ENCODE data around the gene MED16.

GRCh38 chr19:890831-891230 lies 2.2 kb downstream of the MED16 start:
- no peak for TF ChIP-seq EZH2 (IDR thresholded peaks at IDR 0.05; ENCODE audit: borderline replicate concordance, control insufficient read depth, low read depth, low read length)
- TF ChIP-seq RUNX3 (IDR thresholded peaks at IDR 0.05; ENCODE audit: low read length) = no peak
- no peak for TF ChIP-seq FOXM1 (IDR thresholded peaks at IDR 0.05; ENCODE audit: low read depth, low read length)
- TF ChIP-seq CTCF (IDR thresholded peaks at IDR 0.05 in 2 of 3, conservative IDR thresholded peaks at IDR 0.05 in 1 of 3; ENCODE audit: control insufficient read depth in 2 of 3, extremely low read depth in 1 of 3, insufficient read depth in 1 of 3, low read depth in 3 of 3, low read length in 3 of 3) = no peak
- TF ChIP-seq KDM1A (IDR thresholded peaks at IDR 0.05; ENCODE audit: borderline replicate concordance) = no peak
- TF ChIP-seq POLR2AphosphoS5 (IDR thresholded peaks at IDR 0.05; ENCODE audit: low read length) = no peak
- no peak for TF ChIP-seq POLR2A (IDR thresholded peaks at IDR 0.05; ENCODE audit: low read depth, low read length)
- TF ChIP-seq FOXK2 (IDR thresholded peaks at IDR 0.05) = no peak
- TF ChIP-seq YY1 (IDR thresholded peaks at IDR 0.05; ENCODE audit: low read depth, low read length) = no peak
- TF ChIP-seq HDAC6 (IDR thresholded peaks at IDR 0.05; ENCODE audit: unreplicated experiment) = no peak
- TF ChIP-seq IRF3 (IDR thresholded peaks at IDR 0.05) = no peak
